DMS114 treated with DMSO at 0.1 percent for 48 hours (cell line): ENCODE data around the gene AGBL4.

Experiments used
- DNase-seq: peaks from one replicate; lab custom pipeline; 2025; ENCODE audit not compliant: unreplicated experiment; lab: John Stamatoyannopoulos, UW

AGBL4 gene

GRCh38 chr1:49199564-49199963, 824.2 kb downstream of the AGBL4 start:
- no peak for DNase-seq

- no peak for DNase-seq
Observed at GRCh38 chr1:49197081-49197480, 826.7 kb downstream of the AGBL4 start.

- no peak for DNase-seq
Observed at GRCh38 chr1:49190138-49190537, 833.6 kb downstream of the AGBL4 start.

- no peak for DNase-seq
Observed at GRCh38 chr1:49187056-49187455, 836.7 kb downstream of the AGBL4 start.

GRCh38 chr1:49185450-49185980, 838.2 kb downstream of the AGBL4 start:
- no peak for DNase-seq

GRCh38 chr1:49183489-49183888, 840.3 kb downstream of the AGBL4 start:
- no peak for DNase-seq

- DNase-seq, result no peak
Observed at GRCh38 chr1:49181033-49181432, 842.7 kb downstream of the AGBL4 start.

- no peak for DNase-seq
Observed at GRCh38 chr1:49171941-49172593, 851.7 kb downstream of the AGBL4 start.

GRCh38 chr1:49166031-49166430, 857.7 kb downstream of the AGBL4 start:
- no peak for DNase-seq

- no peak for DNase-seq
Observed at GRCh38 chr1:49163031-49163430, 860.7 kb downstream of the AGBL4 start.

GRCh38 chr1:49160677-49161076, 863.1 kb downstream of the AGBL4 start:
- no peak for DNase-seq

- DNase-seq, result no peak
Observed at GRCh38 chr1:49136738-49137251, 887.0 kb downstream of the AGBL4 start.

GRCh38 chr1:49125746-49126145, 898.0 kb downstream of the AGBL4 start:
- DNase-seq, result no peak

GRCh38 chr1:49111931-49112330, 911.8 kb downstream of the AGBL4 start:
- no peak for DNase-seq

GRCh38 chr1:49106445-49106844, 917.3 kb downstream of the AGBL4 start:
- DNase-seq, result no peak

- no peak for DNase-seq
Observed at GRCh38 chr1:49104575-49104974, 919.2 kb downstream of the AGBL4 start.

- no peak for DNase-seq
Observed at GRCh38 chr1:49102752-49103151, 921.0 kb downstream of the AGBL4 start.

- no peak for DNase-seq
Observed at GRCh38 chr1:49098866-49099265, 924.9 kb downstream of the AGBL4 start.

GRCh38 chr1:49086327-49086726, 937.4 kb downstream of the AGBL4 start:
- no peak for DNase-seq

- no peak for DNase-seq
Observed at GRCh38 chr1:49085079-49085478, 938.7 kb downstream of the AGBL4 start.

GRCh38 chr1:49060766-49061165, 963.0 kb downstream of the AGBL4 start:
- no peak for DNase-seq

- no peak for DNase-seq
Observed at GRCh38 chr1:49059087-49059486, 964.7 kb downstream of the AGBL4 start.

GRCh38 chr1:49052102-49052501, 971.7 kb downstream of the AGBL4 start:
- DNase-seq, result no peak
